K562 (cell line): Measurements from ENCODE around the gene COL28A1. TPM values are rescaled to one million over a fixed set of nuclear protein-coding genes. Genes with fewer than 3 reads are reported as not detected.
A peak's percentile ranks its signal among the peaks of the same experiment; 100 is the strongest.

Experiments used
- CGGBP1 ChIP-seq: fragments of 250-450 bp; sonication (Bioruptor Pico); IDR thresholded peaks from 2 replicates; pipeline ENCODE4 v1.9.0; 2021; ENCODE audit warnings: mild to moderate bottlenecking
- CLOCK ChIP-seq: fragments of 250-450 bp; sonication (Bioruptor Pico); IDR thresholded peaks from 2 replicates; pipeline ENCODE4 v1.4.0; 2020; ENCODE audit warnings: mild to moderate bottlenecking, moderate library complexity, borderline replicate concordance
- EWSR1 ChIP-seq: fragments of 450-650 bp; IDR thresholded peaks from 2 replicates; pipeline ENCODE4 v1.6.1; 2018; ENCODE audit warnings: borderline replicate concordance, mild to moderate bottlenecking, low read depth, moderate library complexity; ENCODE audit not compliant: partially characterized antibody
- HES1 ChIP-seq: fragments of 450-650 bp; IDR thresholded peaks from 2 replicates; pipeline ENCODE4 v1.6.1; 2016; ENCODE audit warnings: low read depth, mild to moderate bottlenecking, moderate library complexity
- HSF4 ChIP-seq: fragments of 250-450 bp; sonication (Bioruptor Pico); IDR thresholded peaks from 2 replicates; pipeline ENCODE4 v2.1.2; 2022; ENCODE audit warnings: mild to moderate bottlenecking, moderate library complexity, borderline replicate concordance
- KDM5B ChIP-seq: fragments of 200-600 bp; sonication (generic); IDR thresholded peaks from 2 replicates; pipeline ENCODE4 v1.6.1; 2012; ENCODE audit warnings: low read depth, mild to moderate bottlenecking, moderate library complexity, low read length, control low read depth, inconsistent platforms; ENCODE audit not compliant: insufficient replicate concordance
- L3MBTL2 ChIP-seq: fragments of 450-650 bp; IDR thresholded peaks from 2 replicates; pipeline ENCODE4 v1.6.1; 2016; ENCODE audit warnings: mild to moderate bottlenecking, moderate library complexity
- MTA3 ChIP-seq: fragments of 450-650 bp; formaldehyde crosslinking; IDR thresholded peaks from 2 replicates; pipeline ENCODE4 v1.6.1; 2017; ENCODE audit warnings: mild to moderate bottlenecking, borderline replicate concordance
- NFIC ChIP-seq: fragments of 450-650 bp; IDR thresholded peaks from 2 replicates; pipeline ENCODE4 v1.6.1; 2017; ENCODE audit warnings: mild to moderate bottlenecking, inconsistent platforms
- PHB2 ChIP-seq: fragments of 450-650 bp; IDR thresholded peaks from 2 replicates; pipeline ENCODE4 v1.6.1; 2017; ENCODE audit warnings: low read depth
- PURB ChIP-seq: sonication (generic); formaldehyde crosslinking; IDR thresholded peaks from 2 replicates; pipeline ENCODE4 v1.9.0; 2021; ENCODE audit warnings: low read depth, mild to moderate bottlenecking, missing genetic modification reagents
- RBM17 ChIP-seq: fragments of 200-400 bp; formaldehyde crosslinking; IDR thresholded peaks from 2 replicates; pipeline ENCODE4 v1.6.1; 2017; ENCODE audit warnings: low read depth, mild to moderate bottlenecking, low read length, borderline replicate concordance
- RHOXF2B ChIP-seq: fragments of 250-450 bp; sonication (Bioruptor Pico); conservative IDR thresholded peaks from 2 replicates; pipeline ENCODE4 v1.5.1; 2021
- SMAD2 ChIP-seq: fragments of 150-350 bp; IDR thresholded peaks from 2 replicates; pipeline ENCODE4 v1.6.1; 2014; ENCODE audit warnings: low read depth, mild to moderate bottlenecking, low read length
- THRAP3 ChIP-seq: fragments of 450-650 bp; IDR thresholded peaks from 2 replicates; pipeline ENCODE4 v1.6.1; 2016; ENCODE audit warnings: mild to moderate bottlenecking, inconsistent platforms, borderline replicate concordance
- ZNF408 ChIP-seq: fragments of 250-450 bp; sonication (Bioruptor Pico); IDR thresholded peaks from 2 replicates; pipeline ENCODE4 v1.4.0; 2020; ENCODE audit warnings: low read depth, mild to moderate bottlenecking, moderate library complexity
- ZNF668 ChIP-seq: fragments of 250-450 bp; sonication (Bioruptor Pico); IDR thresholded peaks from 2 replicates; pipeline ENCODE4 v1.8.0; 2022; ENCODE audit warnings: mild to moderate bottlenecking, inconsistent platforms
- polyA plus RNA-seq, 8 experiments: library from polyadenylated mRNA; depleted of rRNA in 4 of 8; stranded (reverse) in 5 of 8; unstranded in 3 of 8; fragments of >200 nt; fragmentation: Nextera tagmentation in 2 of 8; fragmentation: Illumina TruSeq in 1 of 8; extraction: Ambion mirVana in 2 of 8; extraction: Trizol in 1 of 8; gene quantifications; 2 replicates each; pipeline versions ENCODE4 v1.2.1 to v1.2.3, GENCODE V29; 2011 to 2014; ENCODE audit warnings: inconsistent platforms in 1 of 8, missing spikeins in 1 of 8
- total RNA-seq, 7 experiments: library from RNA; depleted of rRNA in 6 of 7; stranded (reverse); fragments of >200 nt in 6 of 7; fragmentation: Illumina TruSeq in 2 of 7; extraction: Trizol in 2 of 7; gene quantifications; 2 replicates each; pipeline versions ENCODE4 v1.2.1 to v1.2.3, GENCODE V29; 2011 to 2021; ENCODE audit warnings: low replicate concordance in 1 of 7
- TF ChIP-seq, protein P1 (sequence below): fragments of 450-650 bp; IDR thresholded peaks from 2 replicates; pipeline ENCODE4 v1.6.1; 2018; ENCODE audit not compliant: partially characterized antibody
- TF ChIP-seq, protein P2 (sequence below): sonication (generic); formaldehyde crosslinking; IDR thresholded peaks from 2 replicates; pipeline ENCODE4 v1.9.0; 2022; ENCODE audit warnings: mild to moderate bottlenecking, missing genetic modification reagents

COL28A1 gene
- total and polyA plus RNA-seq, 9 of the 15 experiments (the other 6 are each of a cell fraction or from before 2014, with no cell fraction given): 0.03 to 0.13 (median 0.05) TPM; not detected in 3

DNA sequence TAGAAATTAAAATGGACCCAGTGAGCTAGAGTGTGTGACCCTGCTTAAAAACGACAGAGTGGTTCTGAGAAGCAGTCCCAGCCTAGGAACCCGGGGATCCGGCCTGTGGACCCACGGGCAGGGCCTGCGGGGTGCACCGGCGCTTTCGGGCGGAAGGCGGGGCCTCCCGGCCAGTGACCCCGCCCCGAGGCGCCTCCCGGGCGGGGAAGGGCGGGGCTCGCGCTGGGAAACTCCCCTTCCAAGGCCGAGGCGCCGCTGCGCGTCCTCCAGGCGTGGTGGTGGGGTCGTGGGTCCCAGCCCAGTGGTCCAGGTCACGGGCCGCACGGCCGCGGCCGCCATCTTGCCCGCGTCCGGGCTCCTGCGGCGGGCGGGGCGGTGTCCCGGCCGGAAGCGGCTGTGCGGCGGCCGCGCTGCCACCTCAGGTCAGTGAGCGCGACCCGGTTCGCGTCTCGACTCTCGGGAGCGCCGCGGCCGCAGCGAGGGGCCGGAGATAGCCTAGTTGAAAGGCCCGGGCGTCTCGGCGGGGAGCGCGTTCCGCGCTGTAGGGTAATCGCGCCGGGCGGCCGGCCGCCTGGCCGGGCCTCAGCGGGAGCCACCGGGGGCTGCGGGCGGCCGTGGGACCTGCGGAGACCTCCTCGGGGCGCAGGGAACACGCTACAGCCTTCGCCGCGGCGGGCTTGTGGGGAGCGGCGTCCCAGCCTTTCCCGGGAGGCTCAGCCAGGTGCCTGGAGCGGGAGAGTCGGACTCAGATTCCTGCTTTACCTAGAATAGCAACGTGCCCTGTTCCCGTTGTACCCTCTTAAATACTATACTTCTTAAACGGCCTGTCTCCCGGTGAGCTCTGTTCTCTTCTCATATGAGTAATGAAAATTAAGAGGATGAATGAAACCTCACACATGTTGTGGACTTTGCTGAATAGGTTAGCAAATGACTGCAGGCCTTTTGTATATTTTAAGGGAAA, 31.3 kb upstream of the COL28A1 start, which contains the start of gene MIOS (continued):
- TF ChIP-seq CLOCK (CRISPR knock-in tag) (no peak), ZNF408 (CRISPR knock-in tag) (no peak), SMAD2 (no peak), PURB (CRISPR knock-in tag) (no peak), ZNF668 (CRISPR knock-in tag) (no peak), RHOXF2B (no peak), THRAP3 (no peak), PHB2 (no peak), NFIC (no peak), RBM17 (no peak), EWSR1 (no peak), MTA3 (peak; percentile 55; the same call in 1 of the 2 replicates), KDM5B (peak; percentile 53), HES1 (no peak), CGGBP1 (CRISPR knock-in tag) (no peak), L3MBTL2 (peak; percentile 76), HSF4 (CRISPR knock-in tag) (no peak)
- TF ChIP-seq, protein P1, sequence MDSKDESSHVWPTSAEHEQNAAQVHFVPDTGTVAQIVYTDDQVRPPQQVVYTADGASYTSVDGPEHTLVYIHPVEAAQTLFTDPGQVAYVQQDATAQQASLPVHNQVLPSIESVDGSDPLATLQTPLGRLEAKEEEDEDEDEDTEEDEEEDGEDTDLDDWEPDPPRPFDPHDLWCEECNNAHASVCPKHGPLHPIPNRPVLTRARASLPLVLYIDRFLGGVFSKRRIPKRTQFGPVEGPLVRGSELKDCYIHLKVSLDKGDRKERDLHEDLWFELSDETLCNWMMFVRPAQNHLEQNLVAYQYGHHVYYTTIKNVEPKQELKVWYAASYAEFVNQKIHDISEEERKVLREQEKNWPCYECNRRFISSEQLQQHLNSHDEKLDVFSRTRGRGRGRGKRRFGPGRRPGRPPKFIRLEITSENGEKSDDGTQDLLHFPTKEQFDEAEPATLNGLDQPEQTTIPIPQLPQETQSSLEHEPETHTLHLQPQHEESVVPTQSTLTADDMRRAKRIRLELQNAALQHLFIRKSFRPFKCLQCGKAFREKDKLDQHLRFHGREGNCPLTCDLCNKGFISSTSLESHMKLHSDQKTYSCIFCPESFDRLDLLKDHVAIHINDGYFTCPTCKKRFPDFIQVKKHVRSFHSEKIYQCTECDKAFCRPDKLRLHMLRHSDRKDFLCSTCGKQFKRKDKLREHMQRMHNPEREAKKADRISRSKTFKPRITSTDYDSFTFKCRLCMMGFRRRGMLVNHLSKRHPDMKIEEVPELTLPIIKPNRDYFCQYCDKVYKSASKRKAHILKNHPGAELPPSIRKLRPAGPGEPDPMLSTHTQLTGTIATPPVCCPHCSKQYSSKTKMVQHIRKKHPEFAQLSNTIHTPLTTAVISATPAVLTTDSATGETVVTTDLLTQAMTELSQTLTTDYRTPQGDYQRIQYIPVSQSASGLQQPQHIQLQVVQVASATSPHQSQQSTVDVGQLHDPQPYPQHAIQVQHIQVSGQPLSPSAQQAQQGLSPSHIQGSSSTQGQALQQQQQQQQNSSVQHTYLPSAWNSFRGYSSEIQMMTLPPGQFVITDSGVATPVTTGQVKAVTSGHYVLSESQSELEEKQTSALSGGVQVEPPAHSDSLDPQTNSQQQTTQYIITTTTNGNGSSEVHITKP: no peak
- TF ChIP-seq, protein P2, sequence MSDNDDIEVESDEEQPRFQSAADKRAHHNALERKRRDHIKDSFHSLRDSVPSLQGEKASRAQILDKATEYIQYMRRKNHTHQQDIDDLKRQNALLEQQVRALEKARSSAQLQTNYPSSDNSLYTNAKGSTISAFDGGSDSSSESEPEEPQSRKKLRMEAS (CRISPR knock-in tag): peak; percentile 73
